Thoracic aorta (tissue), 2 donors: ENCODE results near the gene ANKRD13C. TPM values are rescaled to one million over a fixed set of nuclear protein-coding genes. Genes with fewer than 3 reads are reported as not detected.

Experiments
- ATAC-seq: fragments of 150-250 bp; one replicate; pipeline ENCODE4 v1.8.0; 2017; ENCODE audit warnings: low read depth; ENCODE audit not compliant: insufficient number of reproducible peaks, low FRiP score
- DNase-seq: peaks from one replicate; pipeline ENCODE4 v3.0.0-alpha.2; 2020; ENCODE audit warnings: low spot score
- H3K27ac ChIP-seq, 2 donors: fragments of 200-600 bp; sonication (generic); 1 replicate in 1 of 2; 2 replicates in 1 of 2; pipeline ENCODE4 v1.5.1; 2016; ENCODE audit warnings: mild to moderate bottlenecking in 2 of 2, moderate library complexity in 2 of 2
- H3K27me3 ChIP-seq: fragments of 200-600 bp; sonication (generic); replicated peaks from 2 replicates; pipeline ENCODE4 v1.6.0; 2016; ENCODE audit warnings: mild to moderate bottlenecking; ENCODE audit not compliant: insufficient read depth
- H3K36me3 ChIP-seq: fragments of 200-600 bp; sonication (generic); one replicate; pipeline ENCODE4 v1.5.1; 2016
- H3K4me1 ChIP-seq, 2 donors: fragments of 200-600 bp; sonication (generic); 1 replicate in 1 of 2; 2 replicates in 1 of 2; pipeline versions ENCODE4 v1.5.1 to v1.6.0; 2016; ENCODE audit warnings: low read depth in 2 of 2, mild to moderate bottlenecking in 1 of 2; ENCODE audit not compliant: control insufficient read depth in 1 of 2
- H3K4me3 ChIP-seq: fragments of 200-600 bp; sonication (generic); 2 replicates; pipeline ENCODE4 v1.5.1; 2016; ENCODE audit warnings: mild to moderate bottlenecking
- H3K9me3 ChIP-seq: fragments of 200-600 bp; sonication (generic); 2 replicates; pipeline ENCODE4 v1.5.1; 2016
- total RNA-seq, 2 donors: library from RNA; depleted of rRNA; stranded (reverse); fragments of >200 nt; gene quantifications; one replicate each; pipeline versions ENCODE4 v1.1.0 to v1.2.3, GENCODE V29; 2016
- TF ChIP-seq, protein P1 (sequence below): fragments of 200-600 bp; sonication (generic); IDR thresholded peaks from one replicate; pipeline ENCODE4 v1.5.1; 2019; ENCODE audit warnings: antibody characterized with exemption

ANKRD13C gene
- total RNA-seq, 2 donors from 2014 or later: 19.6 to 34.4 TPM

DNA sequence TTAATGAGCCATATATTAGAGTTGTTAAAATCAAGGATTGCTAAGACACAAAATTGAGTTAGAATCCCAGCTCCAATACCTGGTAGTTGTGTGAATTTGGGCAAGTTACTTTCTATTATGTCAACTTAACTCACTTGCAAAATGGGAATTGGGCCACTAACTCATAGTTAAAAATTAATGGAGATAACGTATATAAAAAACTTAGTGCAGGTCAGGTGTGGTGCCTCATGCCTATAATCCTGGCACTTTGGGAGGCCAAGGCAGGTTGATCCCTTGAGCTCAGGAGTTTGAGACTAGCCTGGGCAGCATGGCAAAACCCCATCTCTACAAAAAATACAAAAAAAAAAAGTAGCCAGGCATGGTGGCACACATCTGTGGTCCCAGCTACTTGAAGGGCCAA lies 75.8 kb downstream of the ANKRD13C start:
- TF ChIP-seq, protein P1, sequence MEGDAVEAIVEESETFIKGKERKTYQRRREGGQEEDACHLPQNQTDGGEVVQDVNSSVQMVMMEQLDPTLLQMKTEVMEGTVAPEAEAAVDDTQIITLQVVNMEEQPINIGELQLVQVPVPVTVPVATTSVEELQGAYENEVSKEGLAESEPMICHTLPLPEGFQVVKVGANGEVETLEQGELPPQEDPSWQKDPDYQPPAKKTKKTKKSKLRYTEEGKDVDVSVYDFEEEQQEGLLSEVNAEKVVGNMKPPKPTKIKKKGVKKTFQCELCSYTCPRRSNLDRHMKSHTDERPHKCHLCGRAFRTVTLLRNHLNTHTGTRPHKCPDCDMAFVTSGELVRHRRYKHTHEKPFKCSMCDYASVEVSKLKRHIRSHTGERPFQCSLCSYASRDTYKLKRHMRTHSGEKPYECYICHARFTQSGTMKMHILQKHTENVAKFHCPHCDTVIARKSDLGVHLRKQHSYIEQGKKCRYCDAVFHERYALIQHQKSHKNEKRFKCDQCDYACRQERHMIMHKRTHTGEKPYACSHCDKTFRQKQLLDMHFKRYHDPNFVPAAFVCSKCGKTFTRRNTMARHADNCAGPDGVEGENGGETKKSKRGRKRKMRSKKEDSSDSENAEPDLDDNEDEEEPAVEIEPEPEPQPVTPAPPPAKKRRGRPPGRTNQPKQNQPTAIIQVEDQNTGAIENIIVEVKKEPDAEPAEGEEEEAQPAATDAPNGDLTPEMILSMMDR: no peak
- H3K9me3 ChIP-seq: no peaks in the 10 kb centered on the region
- no peaks in the 10 kb centered on the region for H3K4me1 ChIP-seq
- H3K27ac ChIP-seq: no peak overlapping the region
- no peak for ATAC-seq
- no peak for DNase-seq
- no peaks in the 10 kb centered on the region for H3K27me3 ChIP-seq
- H3K36me3 ChIP-seq: peaks cover 2% of the 10 kb centered on the region
- H3K4me3 ChIP-seq: no peak overlapping the region

DNA sequence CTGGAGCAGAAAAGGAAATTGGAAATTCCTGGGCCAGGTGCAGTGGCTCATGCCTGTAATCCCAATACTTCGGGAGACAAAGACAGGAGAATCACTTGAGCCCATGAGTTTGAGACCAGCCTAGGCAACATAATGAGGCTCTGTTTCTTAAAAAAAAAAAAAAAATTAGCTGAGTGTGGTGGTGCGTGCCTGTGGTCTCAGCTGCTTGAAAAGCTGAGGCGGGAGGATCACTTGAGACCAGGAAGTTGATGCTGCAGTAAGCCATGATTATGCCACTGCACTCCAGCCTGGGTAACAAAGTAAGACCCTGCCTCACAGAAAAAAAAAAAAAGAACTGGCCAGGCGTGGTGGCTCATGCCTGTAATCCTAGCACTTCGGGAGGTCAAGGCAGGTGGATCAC lies 76.6 kb downstream of the ANKRD13C start:
- H3K36me3 ChIP-seq: peaks cover 2% of the 10 kb centered on the region
- no peak for ATAC-seq

GRCh38 chr1:70265946-70266345 lies 88.6 kb downstream of the ANKRD13C start:
- H3K36me3 ChIP-seq: peaks cover 11% of the 10 kb centered on the region

More for the DNA sequence above, 76.6 kb downstream of the ANKRD13C start:
- Histone ChIP-seq H3K4me3 (no peak overlapping the region), H3K4me1 (no peaks in the 10 kb centered on the region), H3K9me3 (no peaks in the 10 kb centered on the region), H3K27me3 (no peaks in the 10 kb centered on the region), H3K27ac (no peak overlapping the region)
- TF ChIP-seq, protein P1: no peak
- DNase-seq: no peak

DNA sequence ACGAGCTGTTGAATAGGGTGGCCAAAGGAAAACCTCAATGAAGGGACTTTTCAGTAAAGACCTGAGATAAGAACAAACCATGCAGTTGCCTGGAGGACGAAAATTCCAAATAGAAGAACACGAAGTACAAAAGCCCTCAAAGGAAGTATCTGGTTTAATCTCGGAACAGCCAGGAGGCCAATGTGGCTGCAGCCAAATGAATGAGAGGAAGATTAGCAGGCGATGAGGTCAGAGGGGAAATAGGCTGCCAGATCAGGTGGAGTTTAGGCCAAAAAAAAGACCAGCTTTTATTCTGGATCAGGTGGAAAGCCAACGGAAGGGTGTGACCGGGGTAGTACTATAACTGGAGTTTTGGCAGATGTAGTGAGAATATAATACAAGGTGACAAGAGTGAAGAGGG lies 89.7 kb downstream of the ANKRD13C start:
- Histone ChIP-seq H3K27me3 (no peaks in the 10 kb centered on the region), H3K27ac (peak overlapping the region in 1 of 2 donors; percentile 32), H3K36me3 (peaks cover 11% of the 10 kb centered on the region), H3K4me3 (no peak overlapping the region), H3K9me3 (no peaks in the 10 kb centered on the region), H3K4me1 (no peaks in the 10 kb centered on the region)
- no peak for ATAC-seq
- no peak for DNase-seq
- TF ChIP-seq, protein P1: no peak

More at GRCh38 chr1:70265946-70266345, 88.6 kb downstream of the ANKRD13C start:
- Histone ChIP-seq H3K9me3 (no peaks in the 10 kb centered on the region), H3K4me1 (no peaks in the 10 kb centered on the region), H3K27ac (no peak overlapping the region), H3K4me3 (no peak overlapping the region), H3K27me3 (no peaks in the 10 kb centered on the region)
- ATAC-seq (no peak), DNase-seq (no peak)
- TF ChIP-seq, protein P1: no peak

DNA sequence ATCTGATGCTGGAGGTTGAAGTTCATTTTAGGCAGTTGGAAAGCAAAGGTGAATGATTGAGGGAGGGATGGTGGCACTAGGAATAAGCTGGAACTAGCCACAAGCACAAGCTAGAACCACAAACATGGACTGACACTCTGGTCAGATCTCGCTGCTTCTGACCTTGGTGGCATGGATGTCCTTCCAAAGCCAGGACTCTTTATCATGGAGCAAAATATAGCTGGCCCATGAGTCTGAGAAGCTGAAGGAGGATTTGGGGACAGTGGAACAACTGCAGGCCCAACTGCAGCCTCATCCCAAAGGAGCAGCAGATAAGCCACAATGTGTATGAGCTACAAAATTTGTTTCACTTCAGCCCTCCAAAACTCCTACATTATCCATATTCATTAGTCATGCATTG lies 97.9 kb downstream of the ANKRD13C start:
- Histone ChIP-seq H3K9me3 (no peaks in the 10 kb centered on the region), H3K4me1 (no peaks in the 10 kb centered on the region), H3K36me3 (no peaks in the 10 kb centered on the region), H3K27me3 (no peaks in the 10 kb centered on the region), H3K4me3 (no peak overlapping the region), H3K27ac (no peak overlapping the region)
- ATAC-seq (no peak), DNase-seq (no peak)
- TF ChIP-seq, protein P1: no peak
